Measurements from ENCODE around the gene POLD3.
"Not testable (repeated sequence)": the region's sequence is repeated elsewhere in the genome, so short reads cannot be mapped to it uniquely, and the experiment has no call there.

POLD3 gene

DNA sequence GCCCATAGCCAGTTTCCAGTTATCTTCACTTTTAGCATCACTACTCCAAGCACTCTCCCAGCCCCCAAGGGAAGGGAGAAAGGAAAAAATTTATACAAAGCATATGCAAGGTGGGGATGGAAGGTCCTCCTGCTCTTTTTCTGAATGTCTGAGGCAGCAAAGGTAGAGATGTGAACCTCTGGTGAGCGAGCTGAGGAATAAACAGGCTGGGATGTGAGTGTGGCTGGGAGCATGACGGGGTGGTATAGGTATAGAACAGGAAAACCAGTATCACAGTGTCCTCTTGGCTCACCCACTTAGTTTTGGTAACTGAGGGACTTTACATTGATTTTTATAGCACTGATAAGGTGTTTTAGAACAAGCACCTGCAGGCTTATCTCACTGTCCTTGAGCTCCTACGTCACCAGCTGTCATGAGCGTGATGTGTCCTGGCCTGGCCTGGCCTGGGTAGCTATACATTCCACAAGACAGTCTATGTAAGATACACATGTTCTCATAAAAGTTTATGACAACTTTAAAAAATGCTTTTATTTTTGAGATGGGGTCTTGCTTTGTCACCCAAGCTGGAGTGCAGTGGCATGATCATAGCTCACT, 10.3 kb upstream of the POLD3 start:
- no peak for DNase-seq

DNA sequence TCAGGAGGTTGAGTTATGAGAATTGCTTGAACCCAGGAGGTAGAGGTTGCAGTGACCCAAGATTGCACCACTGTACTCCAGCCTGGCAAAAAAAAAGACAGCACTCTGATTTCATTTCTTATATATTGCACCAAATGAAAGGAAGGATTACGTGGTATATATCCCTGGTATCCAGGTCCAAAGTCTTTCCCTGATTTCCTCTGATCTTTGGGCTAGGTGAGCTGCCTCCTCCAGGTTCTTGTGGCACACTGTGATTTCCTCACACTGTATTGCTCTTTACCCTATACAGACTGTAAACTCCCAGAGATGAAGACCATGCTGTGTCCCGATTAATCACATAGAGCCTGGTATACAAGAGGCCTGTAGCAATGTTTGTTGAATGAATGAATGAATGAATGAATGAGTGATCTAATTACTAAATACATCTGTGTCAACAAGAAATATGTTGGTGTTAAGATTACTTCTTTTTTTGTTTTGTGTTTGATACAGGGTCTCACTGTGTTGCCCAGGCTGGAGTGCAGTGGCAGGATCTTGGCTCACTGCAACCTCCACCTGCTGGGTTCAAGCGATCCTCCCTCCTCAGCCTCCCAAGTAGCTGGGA, 9.3 kb upstream of the POLD3 start:
- DNase-seq: no peak

DNA sequence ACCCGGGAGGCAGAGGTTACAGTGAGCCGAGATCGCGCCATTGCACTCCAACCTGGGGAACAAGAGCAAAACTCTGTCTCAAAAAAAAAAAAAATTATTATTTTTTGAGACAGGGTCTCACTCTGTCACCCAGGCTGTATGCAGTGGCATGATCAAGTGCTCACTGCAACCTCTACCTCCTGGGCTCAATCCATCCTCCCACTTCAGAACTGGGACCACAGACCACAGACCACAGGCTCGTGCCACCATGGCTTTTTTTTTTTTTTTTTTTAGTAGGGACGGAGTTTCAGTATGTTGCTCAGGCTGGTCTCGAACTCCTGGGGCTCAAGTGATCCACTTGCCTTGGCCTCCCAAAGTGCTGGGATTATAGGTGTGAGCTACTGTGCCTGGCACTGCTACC, 1.9 kb upstream of the POLD3 start:
- not testable (repeated sequence) for DNase-seq

- no peak for DNase-seq
Measured at GRCh38 chr11:74592063-74592440, 330 bp upstream of the POLD3 start.

- DNase-seq: no peak
Measured at GRCh38 chr11:74593463-74593862, 1.1 kb downstream of the POLD3 start.

DNA sequence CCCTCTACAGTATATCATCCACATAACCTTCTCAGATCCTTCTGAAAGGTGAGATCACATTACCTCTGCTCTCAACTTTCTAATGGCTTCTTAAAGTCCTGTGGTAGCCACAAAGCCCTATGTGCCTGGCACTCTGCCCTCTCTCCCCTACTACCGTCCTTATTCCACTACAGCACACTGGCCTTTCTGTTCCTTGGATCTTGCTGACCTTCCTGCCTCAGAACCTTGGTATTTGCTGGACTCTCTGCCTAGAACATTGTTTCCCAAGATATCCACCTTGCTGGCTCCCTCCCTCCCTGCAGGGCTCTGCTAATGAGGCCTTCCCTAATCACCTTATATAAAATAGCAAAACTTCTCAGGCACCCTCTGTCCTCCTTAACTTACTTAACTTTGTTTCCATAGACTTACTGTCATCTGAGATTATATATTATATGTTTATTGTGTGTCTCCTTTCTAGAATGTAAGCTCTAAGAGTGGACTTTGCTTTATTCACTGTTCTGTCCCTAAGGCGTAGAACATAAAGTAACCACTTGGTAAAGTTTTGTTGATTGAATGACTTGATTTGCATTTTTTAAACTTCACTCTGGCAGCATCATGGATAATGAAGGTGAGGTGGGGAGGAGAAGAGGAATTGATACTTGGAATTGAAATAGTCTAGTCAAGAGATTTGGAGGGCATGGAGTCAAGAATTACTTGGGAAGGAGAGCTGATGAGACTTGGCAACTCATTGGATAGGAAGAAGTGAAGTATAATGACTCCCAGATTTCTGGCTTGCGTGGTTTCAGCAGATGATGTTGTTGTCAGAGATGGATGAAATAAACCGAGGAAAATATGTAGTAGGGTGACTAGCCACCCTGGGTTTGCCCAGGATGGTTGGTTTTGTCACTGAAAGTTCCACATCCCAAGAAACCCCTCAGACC, 10.5 kb downstream of the POLD3 start:
- no peak for DNase-seq

DNA sequence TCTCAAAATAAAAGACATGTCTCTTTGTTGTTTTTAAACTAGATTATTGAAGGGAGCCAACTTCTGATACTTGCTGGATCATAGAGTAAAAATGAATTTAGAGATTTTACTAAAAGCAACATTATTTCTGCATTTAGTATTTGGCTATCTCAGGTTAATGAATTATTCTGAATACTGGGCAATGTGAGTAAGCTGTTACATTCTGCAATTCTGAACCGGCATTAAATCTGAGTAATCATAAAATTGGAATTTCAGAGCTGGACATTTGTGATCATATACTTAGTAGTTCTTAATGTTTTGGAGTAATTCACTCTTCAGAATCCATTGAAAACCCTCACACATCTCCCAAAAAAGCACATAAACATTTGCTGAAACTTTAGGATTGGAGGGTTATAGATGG, 11.5 kb downstream of the POLD3 start:
- DNase-seq: no peak

- no peak for DNase-seq
Measured at GRCh38 chr11:74604311-74604710, 11.9 kb downstream of the POLD3 start.

DNA sequence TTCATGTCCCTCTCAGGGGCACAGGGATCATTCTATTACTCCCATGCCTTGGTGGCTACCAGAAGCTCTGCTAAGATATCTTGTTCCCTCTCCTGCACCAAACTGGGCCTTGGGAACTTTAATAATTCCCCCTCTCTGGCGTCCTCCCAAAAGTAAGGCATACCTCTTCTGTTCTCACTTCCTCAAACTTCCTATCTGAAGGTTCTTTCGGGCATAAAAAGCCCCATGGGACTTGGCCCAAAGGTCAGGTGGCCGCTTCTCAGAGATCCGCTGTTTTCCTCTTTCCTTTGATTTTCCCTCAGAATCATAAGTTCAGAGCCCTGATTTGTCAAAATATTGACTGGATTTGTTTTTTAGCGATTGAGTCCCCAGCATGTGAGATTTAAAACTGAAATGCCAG, 13.0 kb downstream of the POLD3 start:
- no peak for DNase-seq

DNA sequence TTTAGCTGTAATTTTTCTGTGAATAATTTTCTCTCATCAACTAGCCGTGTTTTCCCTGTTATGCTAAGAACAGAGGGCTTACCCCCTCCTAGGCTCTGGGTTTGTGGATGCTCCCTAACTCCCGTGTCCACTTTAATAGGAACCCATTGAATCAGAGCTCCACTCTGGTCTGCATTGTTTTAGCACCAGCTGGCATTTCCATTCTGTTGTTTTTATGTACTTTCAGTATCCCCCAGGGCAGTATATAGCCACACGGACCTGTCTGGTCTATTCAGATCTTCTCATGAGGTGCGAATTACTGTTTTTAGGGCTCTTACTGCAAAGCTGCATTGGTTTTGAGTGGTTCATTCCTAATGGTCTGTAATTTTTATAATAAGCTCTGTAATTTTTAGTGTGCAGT, 16.0 kb downstream of the POLD3 start:
- no peak for DNase-seq

DNA sequence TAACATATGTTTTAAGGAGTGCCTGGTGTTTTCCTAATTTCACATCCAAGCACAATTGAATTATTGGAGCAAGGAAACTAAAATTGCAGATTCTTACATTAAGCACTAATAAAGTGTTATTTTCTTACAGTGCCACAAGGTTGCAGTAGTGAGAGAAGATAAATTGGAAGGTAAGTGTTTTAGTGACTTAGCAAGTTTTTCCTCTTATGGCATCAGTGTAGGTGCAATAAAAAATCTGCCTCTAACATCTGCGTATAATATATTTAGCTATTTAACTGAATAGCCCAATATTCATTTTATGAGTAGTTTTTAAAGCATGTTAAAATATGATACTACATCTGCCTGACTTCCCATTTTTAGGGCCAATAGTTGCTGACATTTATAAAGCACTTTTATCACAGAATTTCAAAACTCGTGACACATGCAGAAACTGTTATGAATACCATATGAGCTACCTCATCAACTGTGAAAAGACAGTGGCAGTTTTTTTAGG, 19.0 kb downstream of the POLD3 start:
- DNase-seq: peak; percentile 49 to 83

DNA sequence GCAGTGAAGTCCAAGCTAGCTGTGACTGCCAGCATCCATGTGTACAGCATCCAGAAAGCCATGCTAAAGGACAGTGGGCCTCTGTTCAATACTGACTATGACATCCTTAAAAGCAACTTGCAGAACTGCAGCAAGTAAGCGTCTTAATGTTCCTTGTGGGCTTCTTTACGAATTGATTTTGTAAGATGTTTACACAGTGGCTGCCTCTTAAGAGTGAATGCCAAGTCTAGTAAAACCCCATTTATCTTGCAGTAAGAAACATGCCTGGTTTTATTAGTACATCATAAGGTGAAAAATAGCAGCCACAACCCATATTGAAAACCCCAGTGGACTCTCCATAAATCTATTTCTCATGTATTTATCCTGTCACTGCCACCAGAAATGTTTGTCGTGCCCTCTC, 20.5 kb downstream of the POLD3 start:
- DNase-seq: no peak

DNA sequence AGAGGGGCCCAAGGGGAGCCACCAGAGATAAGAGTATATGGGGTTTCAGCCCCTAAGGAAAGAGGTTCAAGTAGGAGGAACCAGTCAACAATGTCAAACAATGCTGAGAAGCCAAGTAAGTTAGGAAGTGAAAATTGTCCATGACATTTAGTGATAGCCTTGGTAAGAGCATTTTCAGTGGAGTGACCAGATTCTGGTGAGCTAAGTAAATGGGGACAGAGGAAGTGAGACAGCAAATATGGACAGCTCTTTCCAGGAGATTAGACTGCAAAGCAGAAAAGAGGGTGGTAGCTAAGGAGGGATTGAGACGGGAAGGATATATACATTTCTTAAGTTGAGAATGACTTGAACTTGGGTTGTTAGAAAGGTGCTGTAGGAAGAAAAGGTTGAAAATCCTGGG, 22.9 kb downstream of the POLD3 start:
- peak; percentile 11 to 42 for DNase-seq

GRCh38 chr11:74615988-74616387, 23.6 kb downstream of the POLD3 start:
- DNase-seq: no peak

DNA sequence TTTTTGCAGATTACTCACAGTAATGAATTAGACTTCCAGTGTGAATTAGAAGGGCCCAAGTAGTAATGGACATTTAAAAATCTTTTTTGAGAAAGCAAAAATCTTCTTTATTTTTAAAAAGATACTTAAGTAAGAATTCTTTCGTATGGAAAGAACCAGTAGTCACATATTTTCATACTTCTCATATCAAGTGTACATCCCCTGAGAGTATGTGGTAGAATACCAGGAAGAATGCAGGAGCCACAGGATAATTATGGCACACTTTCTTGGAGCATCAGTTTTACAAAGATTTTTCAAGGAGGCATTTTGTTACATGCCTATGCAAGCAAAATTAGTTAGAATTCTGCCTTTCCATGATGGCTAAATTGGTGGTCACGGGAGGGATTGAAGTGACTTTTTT, 28.1 kb downstream of the POLD3 start:
- no peak for DNase-seq

DNA sequence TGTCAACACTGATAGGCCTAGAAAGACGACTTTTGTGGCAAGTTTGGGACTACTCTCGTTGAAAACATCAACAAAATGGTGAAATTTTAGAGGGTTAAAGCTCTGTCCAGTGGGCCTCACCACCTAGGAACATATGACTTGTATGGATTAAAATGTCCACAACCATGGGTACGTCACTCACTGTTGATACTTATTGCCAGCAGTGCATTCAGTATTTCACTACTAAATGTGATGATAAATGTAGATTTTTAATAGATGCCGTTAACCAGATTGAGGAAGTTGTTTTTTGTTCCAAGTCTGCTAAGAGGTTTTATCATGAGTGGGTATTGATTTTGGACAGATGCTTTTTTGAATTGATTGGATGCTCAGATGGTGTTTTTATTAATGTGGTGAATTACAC, 33.7 kb downstream of the POLD3 start:
- DNase-seq: no peak

DNA sequence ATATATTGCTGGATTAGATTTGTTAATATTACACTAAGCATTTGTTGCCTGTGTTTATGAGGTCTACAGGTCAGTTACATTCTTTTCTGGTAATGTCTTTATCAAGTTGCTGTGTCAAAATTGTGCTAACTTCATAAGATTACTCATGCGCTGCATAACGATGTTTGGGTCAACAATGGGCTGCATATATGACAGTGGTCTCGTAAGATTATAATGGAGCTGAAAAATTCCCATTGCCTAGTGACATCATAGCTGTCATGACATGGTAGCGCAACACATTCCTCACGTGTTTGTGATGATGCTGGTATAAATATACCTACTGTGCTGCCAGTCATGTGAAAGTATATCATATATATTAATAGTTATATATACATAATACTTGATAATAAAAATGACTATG, 34.2 kb downstream of the POLD3 start:
- no peak for DNase-seq

GRCh38 chr11:74627381-74627780, 35.0 kb downstream of the POLD3 start:
- no peak for DNase-seq

- DNase-seq: peak in 1 of 2 donors; percentile 17
Measured at GRCh38 chr11:74630043-74630442, 37.7 kb downstream of the POLD3 start.

DNA sequence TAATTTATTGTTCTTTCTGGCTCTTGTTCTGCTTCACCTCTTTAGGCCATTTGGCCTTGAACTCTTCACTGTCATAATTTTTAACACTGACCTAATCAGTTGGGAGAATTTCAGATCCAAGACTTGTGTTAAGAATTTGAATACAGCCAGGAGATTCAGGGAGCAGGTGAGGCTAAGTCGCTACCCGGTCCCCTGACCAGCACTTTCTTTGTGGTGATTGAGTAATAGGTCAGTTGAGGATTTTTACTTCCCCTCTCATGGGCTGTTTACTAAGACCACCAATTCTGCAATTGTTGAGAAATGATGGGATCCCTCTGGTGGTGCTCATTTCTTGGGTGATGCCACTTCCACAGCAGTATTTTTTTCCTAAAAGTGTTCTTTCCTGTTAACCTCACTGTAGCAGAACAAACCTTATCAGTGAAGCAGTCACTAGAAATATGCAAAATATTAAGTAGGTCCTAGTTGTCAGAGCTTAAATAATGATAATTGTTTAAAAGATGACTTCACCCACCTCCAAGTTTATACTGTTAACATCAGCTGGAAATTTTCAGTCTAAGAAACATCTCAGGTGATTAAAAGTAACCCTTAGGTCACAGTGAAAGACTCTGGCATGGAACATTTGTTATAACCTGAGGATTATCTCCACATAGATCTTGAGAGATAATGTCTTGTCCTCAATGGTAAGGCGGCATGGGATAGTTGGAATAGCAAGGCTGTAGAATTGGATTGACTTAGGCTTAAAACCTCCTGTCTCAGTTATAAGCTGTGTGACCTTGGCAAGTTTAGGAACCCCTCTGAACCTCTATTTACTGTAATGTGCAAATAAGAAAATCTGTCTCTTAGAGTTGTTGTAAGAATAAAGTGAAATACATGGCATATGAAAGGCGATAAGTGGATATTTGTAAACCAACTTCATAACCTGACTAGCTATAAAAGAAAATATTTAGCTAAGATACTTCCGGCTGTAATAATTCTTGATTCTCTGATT, 41.3 kb downstream of the POLD3 start:
- DNase-seq: peak; percentile 2 to 28

GRCh38 chr11:74634537-74634936, 42.2 kb downstream of the POLD3 start:
- no peak for DNase-seq

DNA sequence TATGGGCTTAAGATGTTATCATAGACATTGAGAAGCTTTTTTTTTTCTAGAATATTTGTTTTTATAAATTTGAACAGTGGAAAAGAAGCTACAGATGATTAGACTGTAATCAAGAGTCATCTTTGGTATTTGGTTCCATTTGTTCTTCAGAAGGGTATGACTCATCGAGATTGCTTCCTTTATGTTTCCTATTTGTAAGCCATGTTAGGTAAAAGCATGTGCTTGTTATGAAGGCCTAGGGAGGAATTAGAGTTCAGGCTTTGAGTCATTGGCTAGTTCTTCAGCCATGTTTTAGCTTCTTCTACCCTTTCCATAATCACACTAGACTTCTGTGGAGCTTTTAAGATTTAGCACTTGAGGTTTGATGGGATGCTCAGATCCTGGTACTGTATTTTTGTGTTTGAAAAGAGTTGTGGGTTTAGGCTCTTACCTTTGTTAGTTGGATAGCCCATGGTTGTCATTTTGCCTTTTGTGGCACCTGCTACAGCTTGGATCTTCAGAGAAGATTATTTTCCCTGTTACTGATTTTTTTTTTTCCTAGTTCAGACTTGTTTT, 44.3 kb downstream of the POLD3 start:
- peak; percentile 58 to 64 for DNase-seq

Data from inflammatory macrophage (primary cell).